IPS DF 6.9 (cell line): ENCODE measurements around the gene WIZ.
"Not testable (repeated sequence)": the region's sequence is repeated elsewhere in the genome, so short reads cannot be mapped to it uniquely, and the experiment has no call there.

Experiments
- DNase-seq: peaks from one replicate; pipeline ENCODE4 v3.0.0-alpha.2; 2013; ENCODE audit warnings: low read depth, low spot score
- H3K27ac ChIP-seq: one replicate; pipeline ENCODE4 v1.5.1; 2013; ENCODE audit warnings: low read length, control low read depth
- H3K27me3 ChIP-seq: 2 replicates; pipeline ENCODE4 v1.6.1; 2013; ENCODE audit warnings: mild to moderate bottlenecking, low read length; ENCODE audit not compliant: control insufficient read depth, insufficient read depth
- H3K36me3 ChIP-seq: 2 replicates; pipeline ENCODE4 v1.6.1; 2013; ENCODE audit warnings: low read length; ENCODE audit not compliant: control insufficient read depth, insufficient read depth
- H3K4me1 ChIP-seq: 2 replicates; pipeline ENCODE4 v1.6.1; 2013; ENCODE audit warnings: low read length; ENCODE audit not compliant: control insufficient read depth, insufficient read depth
- H3K4me3 ChIP-seq: 2 replicates; pipeline ENCODE4 v1.5.1; 2013; ENCODE audit warnings: mild to moderate bottlenecking, low read length
- H3K9me3 ChIP-seq: 2 replicates; pipeline ENCODE4 v1.6.1; 2013; ENCODE audit warnings: low read length, inconsistent platforms; ENCODE audit not compliant: control insufficient read depth, insufficient read depth
- WGBS: extraction: QIAGEN DNeasy Blood & Tissue Kit; methylation state at CpG from one replicate; pipeline ENCODE4 v1.1.7; 2013; ENCODE audit warnings: mixed read lengths, missing lambda C conversion rate; ENCODE audit not compliant: insufficient read length, insufficient coverage; 5-methylcytosine and 5-hydroxymethylcytosine counted together

The WIZ gene

GRCh38 chr19:15396436-15396835 lies 53.3 kb downstream of the WIZ start:
- Histone ChIP-seq H3K4me1 (peaks cover 1% of the 10 kb centered on the region; the same call in 1 of the 2 replicates), H3K36me3 (peaks cover 52% of the 10 kb centered on the region), H3K4me3 (no peak overlapping the region), H3K27ac (no peak overlapping the region), H3K27me3 (no peaks in the 10 kb centered on the region), H3K9me3 (no peaks in the 10 kb centered on the region)
- no CpG with 5 or more reads among the region's 3 CpGs for WGBS
- no peak for DNase-seq

- WGBS: no CpG with 5 or more reads among the region's 17 CpGs
- not testable (repeated sequence) for DNase-seq, H3K4me3 ChIP-seq, H3K27ac ChIP-seq, H3K9me3 ChIP-seq, H3K27me3 ChIP-seq, H3K4me1 ChIP-seq
- peaks cover 50% of the 10 kb centered on the region for H3K36me3 ChIP-seq
These were observed 54.5 kb downstream of the WIZ start for GRCh38 chr19:15395251-15395650.

- WGBS: no CpG with 5 or more reads among the region's 5 CpGs
These were observed 55.3 kb downstream of the WIZ start for GRCh38 chr19:15394426-15394825.

GRCh38 chr19:15393963-15394362 lies 55.8 kb downstream of the WIZ start:
- no peak for DNase-seq
- Histone ChIP-seq H3K4me1 (peaks cover 1% of the 10 kb centered on the region; the same call in 1 of the 2 replicates), H3K4me3 (no peak overlapping the region), H3K9me3 (no peaks in the 10 kb centered on the region), H3K36me3 (peaks cover 41% of the 10 kb centered on the region), H3K27me3 (no peaks in the 10 kb centered on the region), H3K27ac (no peak overlapping the region)

More at GRCh38 chr19:15394426-15394825, 55.3 kb downstream of the WIZ start:
- no peak overlapping the region for H3K4me3 ChIP-seq
- no peak overlapping the region for H3K27ac ChIP-seq
- H3K27me3 ChIP-seq: no peaks in the 10 kb centered on the region
- no peak for DNase-seq
- peaks cover 1% of the 10 kb centered on the region; the same call in 1 of the 2 replicates for H3K4me1 ChIP-seq
- no peaks in the 10 kb centered on the region for H3K9me3 ChIP-seq
- peaks cover 46% of the 10 kb centered on the region for H3K36me3 ChIP-seq

GRCh38 chr19:15390814-15391213 lies 58.9 kb downstream of the WIZ start:
- H3K4me1 ChIP-seq: no peaks in the 10 kb centered on the region
- WGBS: no CpG with 5 or more reads among the region's 2 CpGs
- H3K27me3 ChIP-seq: no peaks in the 10 kb centered on the region
- no peak overlapping the region for H3K4me3 ChIP-seq
- H3K36me3 ChIP-seq: peaks cover 11% of the 10 kb centered on the region; the same call in 1 of the 2 replicates
- H3K9me3 ChIP-seq: no peaks in the 10 kb centered on the region
- H3K27ac ChIP-seq: no peak overlapping the region
- DNase-seq: no peak

GRCh38 chr19:15381864-15382263 lies 67.9 kb downstream of the WIZ start:
- Histone ChIP-seq H3K27ac (no peak overlapping the region), H3K9me3 (no peaks in the 10 kb centered on the region), H3K4me1 (no peaks in the 10 kb centered on the region), H3K4me3 (no peak overlapping the region), H3K27me3 (no peaks in the 10 kb centered on the region), H3K36me3 (no peaks in the 10 kb centered on the region)
- no peak for DNase-seq
- WGBS: no CpG with 5 or more reads among the region's 6 CpGs

GRCh38 chr19:15381429-15381828 lies 68.3 kb downstream of the WIZ start:
- Histone ChIP-seq H3K27me3 (no peaks in the 10 kb centered on the region), H3K27ac (no peak overlapping the region), H3K9me3 (no peaks in the 10 kb centered on the region), H3K36me3 (no peaks in the 10 kb centered on the region), H3K4me3 (no peak overlapping the region), H3K4me1 (no peaks in the 10 kb centered on the region)
- no CpG with 5 or more reads among the region's 2 CpGs for WGBS
- DNase-seq: no peak

- Histone ChIP-seq H3K27me3 (no peaks in the 10 kb centered on the region), H3K4me3 (peak overlapping the region; percentile 53; the same call in 1 of the 2 replicates), H3K27ac (no peak overlapping the region), H3K4me1 (no peaks in the 10 kb centered on the region), H3K36me3 (no peaks in the 10 kb centered on the region), H3K9me3 (no peaks in the 10 kb centered on the region)
- no CpG with 5 or more reads among the region's 56 CpGs for WGBS
- DNase-seq: peak; percentile 63
These were observed 69.6 kb downstream of the WIZ start for GRCh38 chr19:15379999-15380647.

- Histone ChIP-seq H3K27ac (no peak within 1 kb of the TSS), H3K9me3 (no peaks in the 10 kb centered on the region), H3K4me1 (no peaks in the 10 kb centered on the region), H3K4me3 (peak within 1 kb of the TSS; percentile 68), H3K36me3 (no peaks in the 10 kb centered on the region), H3K27me3 (no peaks in the 10 kb centered on the region)
- peak; percentile 82 for DNase-seq
- WGBS: no CpG with 5 or more reads among the region's 111 CpGs
These were observed 70.4 kb downstream of the WIZ start, which contains the start of gene AKAP8 for GRCh38 chr19:15379083-15379998. Gene AKAP8, minus strand, starts transcription at chr19:15379787. Its CDS starts 56 bp downstream, at chr19:15379731.

- Histone ChIP-seq H3K36me3 (no peaks in the 10 kb centered on the region), H3K9me3 (no peaks in the 10 kb centered on the region), H3K4me3 (peak overlapping the region; percentile 68), H3K4me1 (no peaks in the 10 kb centered on the region), H3K27ac (no peak overlapping the region), H3K27me3 (no peaks in the 10 kb centered on the region)
- no CpG with 5 or more reads among the region's 22 CpGs for WGBS
- DNase-seq: no peak
These were observed 71.1 kb downstream of the WIZ start for GRCh38 chr19:15378534-15379082.
